CD14-positive monocyte (primary cell): ENCODE data around the gene ITPK1. TPM values are rescaled to one million over a fixed set of nuclear protein-coding genes. Genes with fewer than 3 reads are reported as not detected.
A peak's percentile ranks its signal among the peaks of the same experiment; 100 is the strongest.

Experiments used
- DNase-seq, 3 donors: peaks; one replicate each; pipeline ENCODE4 v3.0.0-alpha.2; 2011 to 2022
- H2AFZ ChIP-seq: 2 replicates; pipeline ENCODE4 v1.6.0; 2012; ENCODE audit warnings: mild to moderate bottlenecking, low read depth, low read length, inconsistent platforms; ENCODE audit not compliant: insufficient read depth, poor library complexity, severe bottlenecking
- H3K27ac ChIP-seq, 2 donors: 1 replicate in 1 of 2; 2 replicates in 1 of 2; pipeline ENCODE4 v1.5.1; 2012 to 2013; ENCODE audit warnings: low read length in 2 of 2, control low read depth in 1 of 2, inconsistent platforms in 1 of 2, low read depth in 1 of 2, mild to moderate bottlenecking in 1 of 2
- H3K27me3 ChIP-seq, 2 donors: one replicate each; pipeline versions ENCODE4 v1.6.0 to v1.6.1; 2011 to 2013; ENCODE audit warnings: low read length in 2 of 2; ENCODE audit not compliant: control insufficient read depth in 2 of 2, insufficient read depth in 2 of 2
- H3K36me3 ChIP-seq, 2 donors: replicated peaks in 1 of 2; 1 replicate in 1 of 2; 2 replicates in 1 of 2; pipeline versions ENCODE4 v1.5.1 to v1.6.1; 2012 to 2013; ENCODE audit warnings: low read length in 2 of 2, control low read depth in 1 of 2, inconsistent platforms in 1 of 2, mild to moderate bottlenecking in 1 of 2; ENCODE audit not compliant: insufficient read depth in 2 of 2, control insufficient read depth in 1 of 2
- H3K4me1 ChIP-seq, 2 donors: 1 replicate in 1 of 2; 2 replicates in 1 of 2; pipeline versions ENCODE4 v1.5.1 to v1.6.1; 2012 to 2013; ENCODE audit warnings: low read length in 2 of 2, control low read depth in 1 of 2, inconsistent platforms in 1 of 2, mild to moderate bottlenecking in 1 of 2, moderate library complexity in 1 of 2; ENCODE audit not compliant: insufficient read depth in 2 of 2, control insufficient read depth in 1 of 2
- H3K4me2 ChIP-seq: replicated peaks from 2 replicates; pipeline ENCODE3; 2012; ENCODE audit warnings: low read length, moderate library complexity, mild to moderate bottlenecking; ENCODE audit not compliant: poor library complexity, severe bottlenecking; ENCODE audit errors: extremely low read depth
- H3K4me3 ChIP-seq, 3 experiments: fragments of 200-600 bp in 1 of 3; sonication (generic) in 1 of 3; replicated peaks in 1 of 3; 1 replicate in 2 of 3; 2 replicates in 1 of 3; pipeline ENCODE4 v1.5.1; 2011 to 2013; ENCODE audit warnings: low read length in 3 of 3, mild to moderate bottlenecking in 3 of 3, control low read depth in 2 of 3, low read depth in 2 of 3, inconsistent platforms in 1 of 3, moderate library complexity in 1 of 3
- H3K79me2 ChIP-seq: 2 replicates; pipeline ENCODE4 v1.6.0; 2012; ENCODE audit warnings: mild to moderate bottlenecking, control low read depth, inconsistent platforms, low read length, moderate library complexity; ENCODE audit not compliant: insufficient read depth
- H3K9ac ChIP-seq: 2 replicates; pipeline ENCODE4 v1.6.0; 2017; ENCODE audit warnings: low read length, mild to moderate bottlenecking; ENCODE audit not compliant: insufficient read depth, poor library complexity, severe bottlenecking
- H3K9me3 ChIP-seq, 2 donors: replicated peaks in 1 of 2; 1 replicate in 1 of 2; 2 replicates in 1 of 2; pipeline versions ENCODE4 v1.5.1 to v1.6.1; 2012 to 2013; ENCODE audit warnings: low read length in 2 of 2, control low read depth in 1 of 2; ENCODE audit not compliant: control insufficient read depth in 1 of 2, insufficient read depth in 1 of 2
- H4K20me1 ChIP-seq: 2 replicates; pipeline ENCODE4 v1.6.0; 2012; ENCODE audit warnings: mild to moderate bottlenecking, low read length, control low read depth, moderate library complexity; ENCODE audit not compliant: insufficient read depth
- H3K27ac Mint-ChIP-seq, 7 donors: one replicate each; pipeline ENCODE4 v1.8.0; 2020; ENCODE audit warnings: mild to moderate bottlenecking in 7 of 7, mixed read lengths in 7 of 7, moderate library complexity in 6 of 7, inconsistent platforms in 2 of 7
- H3K27me3 Mint-ChIP-seq, 3 donors: one replicate each; pipeline ENCODE4 v1.8.0; 2021 to 2022; ENCODE audit warnings: low read depth in 3 of 3, mild to moderate bottlenecking in 3 of 3, mixed read lengths in 3 of 3, moderate library complexity in 3 of 3, inconsistent platforms in 1 of 3
- H3K36me3 Mint-ChIP-seq, 2 donors: one replicate each; pipeline ENCODE4 v1.8.0; 2020; ENCODE audit warnings: mixed read lengths in 2 of 2, inconsistent platforms in 1 of 2, mild to moderate bottlenecking in 1 of 2
- H3K4me1 Mint-ChIP-seq: one replicate; pipeline ENCODE4 v1.8.0; 2020; ENCODE audit warnings: mild to moderate bottlenecking, mixed read lengths
- H3K4me3 Mint-ChIP-seq, 2 donors: one replicate each; pipeline ENCODE4 v1.8.0; 2020; ENCODE audit warnings: mild to moderate bottlenecking in 2 of 2, mixed read lengths in 2 of 2, moderate library complexity in 1 of 2
- H3K9me3 Mint-ChIP-seq, 7 donors: one replicate each; pipeline ENCODE4 v1.8.0; 2020 to 2022; ENCODE audit warnings: mixed read lengths in 7 of 7, mild to moderate bottlenecking in 6 of 7, moderate library complexity in 6 of 7, inconsistent platforms in 2 of 7
- WGBS: methylation state at CpG from one replicate; pipeline ENCODE4 v1.1.5; 2013; ENCODE audit warnings: missing lambda C conversion rate; ENCODE audit not compliant: insufficient coverage; 5-methylcytosine and 5-hydroxymethylcytosine counted together
- intact Hi-C, 2 donors: fragments of 100-400 bp; cut with micrococcal nuclease; formaldehyde crosslinking; loops; one replicate each; pipeline versions ENCODE4 v1.15.0 to v1.15.1; 2023
- polyA plus RNA-seq, 3 donors: library from polyadenylated mRNA; depleted of rRNA in 1 of 3; unstranded in 2 of 3; stranded (reverse) in 1 of 3; fragments of 300-500 nt in 2 of 3; fragments of >200 nt in 1 of 3; fragmentation: Illumina TruSeq in 2 of 3; gene quantifications; 1 replicate in 2 of 3; 2 replicates in 1 of 3; pipeline ENCODE4 v1.2.3, GENCODE V29; 2012 to 2021
- TF ChIP-seq, protein P1 (sequence below): fragments of 200-600 bp; IDR thresholded peaks from one replicate; pipeline ENCODE4 v1.8.0; 2022; ENCODE audit warnings: antibody characterized with exemption, mild to moderate bottlenecking

The ITPK1 gene
- polyA plus RNA-seq, 3 donors = 57.1 to 144 (median 63.0) TPM

DNA sequence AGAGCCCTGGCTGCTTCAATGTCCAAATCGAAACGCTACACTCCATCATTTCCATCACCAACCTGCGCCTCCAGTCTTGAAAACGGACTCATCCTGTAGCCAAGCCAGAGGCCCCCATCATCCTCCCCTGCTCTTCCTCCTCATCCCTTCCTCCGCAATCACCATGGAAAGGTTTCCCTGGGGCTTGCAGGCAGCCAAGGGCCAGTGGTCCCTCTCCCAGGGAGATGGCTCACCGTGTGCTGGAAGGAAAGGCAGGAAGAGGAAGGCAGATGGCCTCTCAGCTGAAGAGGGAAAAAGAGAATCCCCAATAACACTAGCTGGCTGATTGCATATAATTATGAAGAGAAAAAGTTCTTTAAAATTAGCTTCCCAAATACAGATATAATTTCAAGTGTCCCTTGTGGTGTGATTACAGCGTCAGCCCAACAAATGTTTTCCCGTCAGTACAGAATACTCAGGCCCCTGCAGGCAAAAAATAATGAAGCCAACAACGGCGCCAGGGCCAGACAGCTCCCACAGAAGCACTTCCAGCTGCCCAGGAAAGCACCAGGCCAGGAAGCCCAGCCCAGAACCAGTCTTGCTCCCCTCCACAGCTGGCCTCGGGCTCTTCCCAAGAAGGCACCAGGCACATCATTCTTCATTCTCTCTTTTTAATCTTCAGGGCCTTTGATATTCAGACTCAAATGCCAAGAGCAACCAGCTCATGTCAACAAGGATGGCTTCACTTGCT lies 24.7 kb downstream of the ITPK1 start:
- no peak for DNase-seq
- no peaks in the 10 kb centered on the region for H3K27me3 Mint-ChIP-seq
- H3K27ac ChIP-seq = peak overlapping the region in 1 of 2 donors; percentile 36
- TF ChIP-seq, protein P1, sequence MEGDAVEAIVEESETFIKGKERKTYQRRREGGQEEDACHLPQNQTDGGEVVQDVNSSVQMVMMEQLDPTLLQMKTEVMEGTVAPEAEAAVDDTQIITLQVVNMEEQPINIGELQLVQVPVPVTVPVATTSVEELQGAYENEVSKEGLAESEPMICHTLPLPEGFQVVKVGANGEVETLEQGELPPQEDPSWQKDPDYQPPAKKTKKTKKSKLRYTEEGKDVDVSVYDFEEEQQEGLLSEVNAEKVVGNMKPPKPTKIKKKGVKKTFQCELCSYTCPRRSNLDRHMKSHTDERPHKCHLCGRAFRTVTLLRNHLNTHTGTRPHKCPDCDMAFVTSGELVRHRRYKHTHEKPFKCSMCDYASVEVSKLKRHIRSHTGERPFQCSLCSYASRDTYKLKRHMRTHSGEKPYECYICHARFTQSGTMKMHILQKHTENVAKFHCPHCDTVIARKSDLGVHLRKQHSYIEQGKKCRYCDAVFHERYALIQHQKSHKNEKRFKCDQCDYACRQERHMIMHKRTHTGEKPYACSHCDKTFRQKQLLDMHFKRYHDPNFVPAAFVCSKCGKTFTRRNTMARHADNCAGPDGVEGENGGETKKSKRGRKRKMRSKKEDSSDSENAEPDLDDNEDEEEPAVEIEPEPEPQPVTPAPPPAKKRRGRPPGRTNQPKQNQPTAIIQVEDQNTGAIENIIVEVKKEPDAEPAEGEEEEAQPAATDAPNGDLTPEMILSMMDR = no peak
- peaks cover 3 to 23% of the 10 kb centered on the region in 2 donors for H3K36me3 ChIP-seq
- no peak overlapping the region for H3K4me3 Mint-ChIP-seq
- no peak overlapping the region for H2AFZ ChIP-seq
- no peak overlapping the region for H3K9ac ChIP-seq
- H3K27me3 ChIP-seq = no peaks in the 10 kb centered on the region
- H4K20me1 ChIP-seq = peaks cover 100% of the 10 kb centered on the region
- H3K27ac Mint-ChIP-seq = peak overlapping the region; percentile 14 to 86 (median 53)
- peaks cover 0 to 4% (median 0%) of the 10 kb centered on the region in 7 donors for H3K9me3 Mint-ChIP-seq
- 86% methylated on average over 9 of the region's 11 CpGs for WGBS
- H3K9me3 ChIP-seq = peaks cover 0 to 5% of the 10 kb centered on the region in 2 donors
- H3K36me3 Mint-ChIP-seq = peaks cover 18 to 44% of the 10 kb centered on the region in 2 donors
- H3K79me2 ChIP-seq = peaks cover 100% of the 10 kb centered on the region
- H3K4me1 Mint-ChIP-seq = peaks cover 69% of the 10 kb centered on the region
- H3K4me2 ChIP-seq = no peak overlapping the region
- H3K4me1 ChIP-seq = peaks cover 13 to 24% of the 10 kb centered on the region in 2 donors
- no peak overlapping the region for H3K4me3 ChIP-seq
- intact Hi-C loops = no loop called here

- H3K36me3 Mint-ChIP-seq = peaks cover 14 to 43% of the 10 kb centered on the region in 2 donors
- Histone ChIP-seq H3K27ac (peak overlapping the region in 1 of 2 donors; percentile 59), H3K36me3 (peaks cover 3 to 19% of the 10 kb centered on the region in 2 donors), H4K20me1 (peaks cover 100% of the 10 kb centered on the region), H3K4me1 (peaks cover 25 to 36% of the 10 kb centered on the region in 2 donors), H3K79me2 (peaks cover 100% of the 10 kb centered on the region), H3K4me2 (no peak overlapping the region), H2AFZ (no peak overlapping the region), H3K9ac (peak overlapping the region; percentile 15), H3K9me3 (peaks cover 0 to 5% of the 10 kb centered on the region in 2 donors), H3K4me3 (no peak overlapping the region), H3K27me3 (no peaks in the 10 kb centered on the region)
- DNase-seq = no peak
- H3K4me3 Mint-ChIP-seq = no peak overlapping the region
- peaks cover 0 to 4% (median under 1%) of the 10 kb centered on the region in 7 donors for H3K9me3 Mint-ChIP-seq
- TF ChIP-seq, protein P1 = no peak
- peaks cover 72% of the 10 kb centered on the region for H3K4me1 Mint-ChIP-seq
- H3K27ac Mint-ChIP-seq = peak overlapping the region in 5 of 7 donors; percentile 8 to 86 (median 30)
- 88% methylated on average over 10 of the region's 10 CpGs for WGBS
- H3K27me3 Mint-ChIP-seq = no peaks in the 10 kb centered on the region
- intact Hi-C loops = no loop called here
These were observed 26.0 kb downstream of the ITPK1 start for GRCh38 chr14:93089521-93090269.
